Dermis blood vessel endothelial cell (primary cell): ENCODE results near the gene PDILT. TPM values are rescaled to one million over a fixed set of nuclear protein-coding genes. Genes with fewer than 3 reads are reported as not detected.
"Not testable (repeated sequence)": the region's sequence is repeated elsewhere in the genome, so short reads cannot be mapped to it uniquely, and the experiment has no call there.

Experiments
- DNase-seq: peaks from one replicate; pipeline ENCODE4 v3.0.0; 2010
- total RNA-seq: library from RNA; depleted of rRNA; stranded (reverse); fragments of >200 nt; gene quantifications from 2 replicates; pipeline ENCODE4 v1.2.3, GENCODE V29; 2014

The PDILT gene
- total RNA-seq, 1 donor from 2014 or later: not detected

- no peak for DNase-seq
Observed at GRCh38 chr16:20359997-20360396, 44.5 kb downstream of the PDILT start.

GRCh38 chr16:20355114-20355782, 49.3 kb downstream of the PDILT start:
- DNase-seq: no peak

GRCh38 chr16:20353379-20353778, 51.2 kb downstream of the PDILT start:
- no peak for DNase-seq

- no peak for DNase-seq
Observed at GRCh38 chr16:20352615-20353014, 51.9 kb downstream of the PDILT start, which contains the start of gene UMOD. Gene UMOD, minus strand, starts transcription at chr16:20352715. Its CDS starts 1,978 bp downstream, at chr16:20350737.

- DNase-seq: no peak
Observed at GRCh38 chr16:20349615-20350014, 54.9 kb downstream of the PDILT start.

- no peak for DNase-seq
Observed at GRCh38 chr16:20348365-20349185, 56.0 kb downstream of the PDILT start.

GRCh38 chr16:20347666-20348364, 56.7 kb downstream of the PDILT start:
- no peak for DNase-seq

- DNase-seq: no peak
Observed at GRCh38 chr16:20344611-20345010, 59.9 kb downstream of the PDILT start.

GRCh38 chr16:20339744-20340143, 64.8 kb downstream of the PDILT start:
- DNase-seq: no peak

GRCh38 chr16:20336955-20337354, 67.6 kb downstream of the PDILT start:
- DNase-seq: no peak

GRCh38 chr16:20334396-20334795, 70.1 kb downstream of the PDILT start:
- no peak for DNase-seq

- DNase-seq: no peak
Observed at GRCh38 chr16:20333120-20333519, 71.4 kb downstream of the PDILT start.

- no peak for DNase-seq
Observed at GRCh38 chr16:20332411-20332810, 72.1 kb downstream of the PDILT start.

- no peak for DNase-seq
Observed at GRCh38 chr16:20331635-20332034, 72.9 kb downstream of the PDILT start.

- DNase-seq: no peak
Observed at GRCh38 chr16:20329392-20330138, 75.0 kb downstream of the PDILT start.

GRCh38 chr16:20327444-20328041, 77.0 kb downstream of the PDILT start, which contains the start of gene GP2:
Gene GP2, minus strand, starts transcription at chr16:20327513. Its CDS starts 1,082 bp downstream, at chr16:20326431.
- DNase-seq: no peak

- DNase-seq: no peak
Observed at GRCh38 chr16:20326321-20326720, 78.2 kb downstream of the PDILT start.

GRCh38 chr16:20325005-20325404, 79.5 kb downstream of the PDILT start:
- DNase-seq: no peak

GRCh38 chr16:20323591-20324117, 80.9 kb downstream of the PDILT start:
- DNase-seq: no peak

- DNase-seq: no peak
Observed at GRCh38 chr16:20322696-20323095, 81.8 kb downstream of the PDILT start.

- no peak for DNase-seq
Observed at GRCh38 chr16:20321671-20322070, 82.9 kb downstream of the PDILT start.

GRCh38 chr16:20321051-20321450, 83.5 kb downstream of the PDILT start:
- not testable (repeated sequence) for DNase-seq
